GM23338 (cell line): ENCODE data around the gene FOXD1. TPM values are rescaled to one million over a fixed set of nuclear protein-coding genes. Genes with fewer than 3 reads are reported as not detected.
A peak's percentile ranks its signal among the peaks of the same experiment; 100 is the strongest.

Experiments used
- ATAC-seq: fragments of 200-7000 bp; cut with Tn5 transposase; 3 replicates; pipeline ENCODE4 v1.9.1; 2020
- DNase-seq: peaks from one replicate; pipeline ENCODE4 v3.0.0-alpha.2; 2015; ENCODE audit warnings: low spot score
- H2AFZ ChIP-seq: fragments of 200-600 bp; sonication (generic); 2 replicates; pipeline ENCODE4 v1.8.0; 2016; ENCODE audit warnings: antibody characterized with exemption, mild to moderate bottlenecking, moderate library complexity
- H3F3A ChIP-seq: fragments of 200-600 bp; sonication (generic); replicated peaks from 2 replicates; pipeline ENCODE4 v1.8.0; 2017; ENCODE audit warnings: antibody characterized with exemption, mixed run types, low read depth
- H3K27ac ChIP-seq: fragments of 200-600 bp; sonication (generic); 2 replicates; pipeline ENCODE4 v1.6.1; 2016; ENCODE audit warnings: low read depth
- H3K27me3 ChIP-seq: fragments of 200-600 bp; sonication (generic); 2 replicates; pipeline ENCODE4 v1.8.0; 2016; ENCODE audit warnings: mild to moderate bottlenecking, mixed run types, moderate library complexity; ENCODE audit not compliant: insufficient read depth
- H3K36me3 ChIP-seq: fragments of 200-600 bp; sonication (generic); 2 replicates; pipeline ENCODE4 v1.8.0; 2016; ENCODE audit warnings: mild to moderate bottlenecking; ENCODE audit not compliant: insufficient read depth
- H3K4me1 ChIP-seq: fragments of 200-600 bp; sonication (generic); 2 replicates; pipeline ENCODE4 v1.8.0; 2016; ENCODE audit warnings: mild to moderate bottlenecking, moderate library complexity; ENCODE audit not compliant: insufficient read depth
- H3K4me2 ChIP-seq: fragments of 200-600 bp; sonication (generic); 2 replicates; pipeline ENCODE4 v1.7.1; 2017; ENCODE audit warnings: mixed run types
- H3K4me3 ChIP-seq: fragments of 200-600 bp; sonication (generic); 2 replicates; pipeline ENCODE4 v1.6.1; 2016; ENCODE audit warnings: mixed run types
- H3K79me2 ChIP-seq: fragments of 200-600 bp; sonication (generic); replicated peaks from 2 replicates; pipeline ENCODE4 v1.8.0; 2017; ENCODE audit warnings: mild to moderate bottlenecking; ENCODE audit not compliant: insufficient read depth
- H3K9me2 ChIP-seq: fragments of 200-600 bp; sonication (generic); 2 replicates; pipeline ENCODE4 v1.8.0; 2017; ENCODE audit not compliant: insufficient read depth
- H4K20me1 ChIP-seq: fragments of 200-600 bp; sonication (generic); replicated peaks from 2 replicates; pipeline ENCODE4 v1.8.0; 2017; ENCODE audit warnings: mild to moderate bottlenecking; ENCODE audit not compliant: insufficient read depth
- H3K27ac Mint-ChIP-seq: 2 replicates; pipeline ENCODE4 v1.8.0; 2020; ENCODE audit warnings: inconsistent platforms, mild to moderate bottlenecking, moderate library complexity, mixed read lengths
- H3K27me3 Mint-ChIP-seq: 3 replicates; pipeline ENCODE4 v1.8.0; 2022; ENCODE audit warnings: low read depth, mild to moderate bottlenecking, moderate library complexity, mixed read lengths, inconsistent platforms; ENCODE audit not compliant: insufficient read depth, poor library complexity
- H3K36me3 Mint-ChIP-seq: 3 replicates; pipeline ENCODE4 v1.8.0; 2021; ENCODE audit warnings: low read depth, mild to moderate bottlenecking, inconsistent platforms, moderate library complexity, mixed read lengths
- H3K4me1 Mint-ChIP-seq: 3 replicates; pipeline ENCODE4 v1.8.0; 2020; ENCODE audit warnings: mild to moderate bottlenecking, inconsistent platforms, mixed read lengths
- H3K4me3 Mint-ChIP-seq: 3 replicates; pipeline ENCODE4 v1.8.0; 2021; ENCODE audit warnings: moderate library complexity, mild to moderate bottlenecking, inconsistent platforms, mixed read lengths
- H3K9me3 Mint-ChIP-seq: 3 replicates; pipeline ENCODE4 v1.8.0; 2020; ENCODE audit warnings: moderate library complexity, mild to moderate bottlenecking, inconsistent platforms, mixed read lengths
- CREB1 ChIP-seq: fragments of 250-450 bp; sonication (Bioruptor Pico); IDR thresholded peaks from 2 replicates; pipeline ENCODE4 v1.5.0; 2020; ENCODE audit warnings: low read depth, mild to moderate bottlenecking, moderate library complexity
- EZH2 ChIP-seq: fragments of 200-600 bp; sonication (generic); IDR thresholded peaks from one replicate; pipeline ENCODE4 v1.8.0; 2017; ENCODE audit warnings: antibody characterized with exemption, mild to moderate bottlenecking, low read depth; ENCODE audit not compliant: unreplicated experiment
- EZH2phosphoT487 ChIP-seq: fragments of 200-600 bp; sonication (generic); IDR thresholded peaks from one replicate; pipeline ENCODE4 v1.8.1; 2018; ENCODE audit warnings: antibody characterized with exemption; ENCODE audit not compliant: unreplicated experiment
- JUNB ChIP-seq: IDR thresholded peaks from one replicate; pipeline ENCODE4 v1.6.1; 2016; ENCODE audit warnings: antibody characterized with exemption; ENCODE audit not compliant: unreplicated experiment
- NANOG ChIP-seq: IDR thresholded peaks from 2 replicates; pipeline ENCODE4 v1.6.1; 2016; ENCODE audit warnings: antibody characterized with exemption, borderline replicate concordance
- POLR2AphosphoS5 ChIP-seq: IDR thresholded peaks from 2 replicates; pipeline ENCODE4 v1.6.1; 2016; ENCODE audit warnings: antibody characterized with exemption, low read depth
- STAT1 ChIP-seq: IDR thresholded peaks from one replicate; pipeline ENCODE4 v1.6.1; 2016; ENCODE audit warnings: antibody characterized with exemption; ENCODE audit not compliant: unreplicated experiment
- ZNF331 ChIP-seq: fragments of 250-450 bp; sonication (Bioruptor Pico); IDR thresholded peaks from 2 replicates; pipeline ENCODE4 v1.5.0; 2020; ENCODE audit warnings: low read depth, mild to moderate bottlenecking, moderate library complexity
- polyA plus RNA-seq: library from polyadenylated mRNA; unstranded; fragments of >200 nt; fragmentation: Nextera tagmentation; extraction: Ambion mirVana; gene quantifications from 2 replicates; pipeline ENCODE4 v1.2.1, GENCODE V29; 2016
- total RNA-seq: library from RNA; depleted of rRNA; stranded (reverse); fragments of >200 nt; shearing (Covaris generic); gene quantifications from 2 replicates; pipeline ENCODE4 v1.2.3, GENCODE V29; 2014
- TF ChIP-seq, protein P1 (sequence below): IDR thresholded peaks from one replicate; pipeline ENCODE4 v1.6.1; 2018; ENCODE audit warnings: antibody characterized with exemption; ENCODE audit not compliant: unreplicated experiment
- TF ChIP-seq, protein P2 (sequence below), 2 experiments: fragments of 200-600 bp in 1 of 2; sonication (generic) in 1 of 2; conservative IDR thresholded peaks; 2 replicates each; pipeline versions ENCODE4 v1.5.1 to v1.6.1; 2016 to 2017; ENCODE audit warnings: antibody characterized with exemption in 2 of 2, low read depth in 2 of 2, mild to moderate bottlenecking in 2 of 2, moderate library complexity in 1 of 2
- TF ChIP-seq, protein P3 (sequence below): IDR thresholded peaks from 2 replicates; pipeline ENCODE4 v1.6.1; 2016; ENCODE audit warnings: antibody characterized with exemption

The FOXD1 gene
- total and polyA plus RNA-seq, 2 experiments from 2014 or later, result 0.42 TPM; not detected in 1

DNA sequence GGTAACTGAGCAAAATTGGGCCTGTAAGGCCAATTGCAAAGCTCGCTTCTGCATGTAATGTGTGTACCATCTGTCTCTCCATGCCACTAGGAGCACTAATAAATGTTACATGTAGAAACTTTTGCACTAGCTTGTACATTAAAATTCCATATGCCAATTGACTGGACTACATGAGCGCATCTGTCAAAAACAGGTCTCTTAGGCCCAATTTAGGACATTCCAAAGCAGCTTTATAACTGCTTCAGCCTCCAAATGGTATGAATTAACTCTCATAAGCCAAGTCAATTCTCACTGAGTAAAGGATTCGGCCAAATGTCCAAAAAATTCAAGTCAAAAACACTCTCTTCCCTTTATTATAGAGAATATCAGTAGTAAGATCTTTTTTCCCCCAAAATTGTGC lies 23.5 kb upstream of the FOXD1 start (continued):
- TF ChIP-seq CREB1, result no peak
- TF ChIP-seq, protein P1, sequence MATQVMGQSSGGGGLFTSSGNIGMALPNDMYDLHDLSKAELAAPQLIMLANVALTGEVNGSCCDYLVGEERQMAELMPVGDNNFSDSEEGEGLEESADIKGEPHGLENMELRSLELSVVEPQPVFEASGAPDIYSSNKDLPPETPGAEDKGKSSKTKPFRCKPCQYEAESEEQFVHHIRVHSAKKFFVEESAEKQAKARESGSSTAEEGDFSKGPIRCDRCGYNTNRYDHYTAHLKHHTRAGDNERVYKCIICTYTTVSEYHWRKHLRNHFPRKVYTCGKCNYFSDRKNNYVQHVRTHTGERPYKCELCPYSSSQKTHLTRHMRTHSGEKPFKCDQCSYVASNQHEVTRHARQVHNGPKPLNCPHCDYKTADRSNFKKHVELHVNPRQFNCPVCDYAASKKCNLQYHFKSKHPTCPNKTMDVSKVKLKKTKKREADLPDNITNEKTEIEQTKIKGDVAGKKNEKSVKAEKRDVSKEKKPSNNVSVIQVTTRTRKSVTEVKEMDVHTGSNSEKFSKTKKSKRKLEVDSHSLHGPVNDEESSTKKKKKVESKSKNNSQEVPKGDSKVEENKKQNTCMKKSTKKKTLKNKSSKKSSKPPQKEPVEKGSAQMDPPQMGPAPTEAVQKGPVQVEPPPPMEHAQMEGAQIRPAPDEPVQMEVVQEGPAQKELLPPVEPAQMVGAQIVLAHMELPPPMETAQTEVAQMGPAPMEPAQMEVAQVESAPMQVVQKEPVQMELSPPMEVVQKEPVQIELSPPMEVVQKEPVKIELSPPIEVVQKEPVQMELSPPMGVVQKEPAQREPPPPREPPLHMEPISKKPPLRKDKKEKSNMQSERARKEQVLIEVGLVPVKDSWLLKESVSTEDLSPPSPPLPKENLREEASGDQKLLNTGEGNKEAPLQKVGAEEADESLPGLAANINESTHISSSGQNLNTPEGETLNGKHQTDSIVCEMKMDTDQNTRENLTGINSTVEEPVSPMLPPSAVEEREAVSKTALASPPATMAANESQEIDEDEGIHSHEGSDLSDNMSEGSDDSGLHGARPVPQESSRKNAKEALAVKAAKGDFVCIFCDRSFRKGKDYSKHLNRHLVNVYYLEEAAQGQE, result no peak
- no peak for TF ChIP-seq EZH2phosphoT487

DNA sequence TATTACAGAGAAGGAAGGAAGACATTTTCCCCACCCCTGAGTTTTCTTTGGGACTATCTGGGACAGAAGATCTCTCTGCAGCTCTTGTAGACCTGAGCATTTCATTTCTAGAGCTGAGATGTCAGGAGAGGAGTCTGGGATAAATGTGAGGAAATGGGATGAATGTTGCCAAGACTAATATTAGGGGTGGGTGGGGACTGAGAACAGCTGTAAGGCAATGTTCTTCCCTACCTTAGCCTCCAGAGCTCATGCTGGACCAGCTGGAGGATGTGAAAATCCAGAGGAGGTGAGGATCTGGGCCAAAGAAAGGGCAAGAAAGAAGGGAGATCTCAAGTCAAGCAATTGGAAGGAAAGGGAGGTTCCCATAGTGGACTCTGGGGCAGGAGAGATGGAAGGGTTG lies 23.1 kb upstream of the FOXD1 start:
- peaks cover 7% of the 10 kb centered on the region; the same call in 2 of the 3 replicates for H3K36me3 Mint-ChIP-seq
- H3F3A ChIP-seq, result no peaks in the 10 kb centered on the region
- no peaks in the 10 kb centered on the region for H3K4me1 ChIP-seq
- H3K27ac ChIP-seq, result no peak overlapping the region
- no peak overlapping the region for H3K27ac Mint-ChIP-seq
- H3K36me3 ChIP-seq, result no peaks in the 10 kb centered on the region
- no peaks in the 10 kb centered on the region for H3K79me2 ChIP-seq
- H4K20me1 ChIP-seq, result no peaks in the 10 kb centered on the region
- H3K27me3 ChIP-seq, result no peaks in the 10 kb centered on the region
- H3K4me2 ChIP-seq, result no peak overlapping the region
- H2AFZ ChIP-seq, result peak overlapping the region; percentile 56
- H3K4me1 Mint-ChIP-seq, result no peaks in the 10 kb centered on the region
- peaks cover 3% of the 10 kb centered on the region for H3K27me3 Mint-ChIP-seq
- DNase-seq (no peak), ATAC-seq (no peak)
- peaks cover 15% of the 10 kb centered on the region for H3K9me3 Mint-ChIP-seq
- no peaks in the 10 kb centered on the region for H3K9me2 ChIP-seq
- H3K4me3 ChIP-seq, result no peak overlapping the region
- no peak overlapping the region for H3K4me3 Mint-ChIP-seq
- TF ChIP-seq EZH2 (no peak), ZNF331 (no peak), EZH2phosphoT487 (no peak), CREB1 (no peak), JUNB (no peak), STAT1 (no peak), NANOG (no peak), POLR2AphosphoS5 (no peak)
- TF ChIP-seq, protein P1, result no peak
- TF ChIP-seq, protein P2, sequence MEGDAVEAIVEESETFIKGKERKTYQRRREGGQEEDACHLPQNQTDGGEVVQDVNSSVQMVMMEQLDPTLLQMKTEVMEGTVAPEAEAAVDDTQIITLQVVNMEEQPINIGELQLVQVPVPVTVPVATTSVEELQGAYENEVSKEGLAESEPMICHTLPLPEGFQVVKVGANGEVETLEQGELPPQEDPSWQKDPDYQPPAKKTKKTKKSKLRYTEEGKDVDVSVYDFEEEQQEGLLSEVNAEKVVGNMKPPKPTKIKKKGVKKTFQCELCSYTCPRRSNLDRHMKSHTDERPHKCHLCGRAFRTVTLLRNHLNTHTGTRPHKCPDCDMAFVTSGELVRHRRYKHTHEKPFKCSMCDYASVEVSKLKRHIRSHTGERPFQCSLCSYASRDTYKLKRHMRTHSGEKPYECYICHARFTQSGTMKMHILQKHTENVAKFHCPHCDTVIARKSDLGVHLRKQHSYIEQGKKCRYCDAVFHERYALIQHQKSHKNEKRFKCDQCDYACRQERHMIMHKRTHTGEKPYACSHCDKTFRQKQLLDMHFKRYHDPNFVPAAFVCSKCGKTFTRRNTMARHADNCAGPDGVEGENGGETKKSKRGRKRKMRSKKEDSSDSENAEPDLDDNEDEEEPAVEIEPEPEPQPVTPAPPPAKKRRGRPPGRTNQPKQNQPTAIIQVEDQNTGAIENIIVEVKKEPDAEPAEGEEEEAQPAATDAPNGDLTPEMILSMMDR (conservative IDR thresholded peaks at IDR 0.05; ENCODE audit: low read depth in 2 of 2), result no peak
- TF ChIP-seq, protein P3, sequence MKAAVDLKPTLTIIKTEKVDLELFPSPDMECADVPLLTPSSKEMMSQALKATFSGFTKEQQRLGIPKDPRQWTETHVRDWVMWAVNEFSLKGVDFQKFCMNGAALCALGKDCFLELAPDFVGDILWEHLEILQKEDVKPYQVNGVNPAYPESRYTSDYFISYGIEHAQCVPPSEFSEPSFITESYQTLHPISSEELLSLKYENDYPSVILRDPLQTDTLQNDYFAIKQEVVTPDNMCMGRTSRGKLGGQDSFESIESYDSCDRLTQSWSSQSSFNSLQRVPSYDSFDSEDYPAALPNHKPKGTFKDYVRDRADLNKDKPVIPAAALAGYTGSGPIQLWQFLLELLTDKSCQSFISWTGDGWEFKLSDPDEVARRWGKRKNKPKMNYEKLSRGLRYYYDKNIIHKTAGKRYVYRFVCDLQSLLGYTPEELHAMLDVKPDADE, result no peak
